Parathyroid adenoma (tissue), 2 donors: ENCODE measurements around the gene TEX261.

Source experiments
- H2AFZ ChIP-seq: fragments of 300-600 bp; sonication (generic); one replicate; pipeline ENCODE4 v1.7.0; 2017; ENCODE audit warnings: antibody characterized with exemption, mild to moderate bottlenecking
- H3K27ac ChIP-seq: fragments of 300-600 bp; sonication (generic); one replicate; pipeline ENCODE4 v1.7.0; 2017
- H3K27me3 ChIP-seq: fragments of 300-600 bp; sonication (generic); one replicate; pipeline ENCODE4 v1.7.0; 2017; ENCODE audit warnings: low read length; ENCODE audit not compliant: control insufficient read depth, insufficient read depth
- H3K36me3 ChIP-seq: fragments of 300-600 bp; sonication (generic); one replicate; pipeline ENCODE4 v1.7.0; 2017; ENCODE audit warnings: low read length; ENCODE audit not compliant: control insufficient read depth, insufficient read depth
- H3K4me1 ChIP-seq: fragments of 300-600 bp; sonication (generic); one replicate; pipeline ENCODE4 v1.7.0; 2017; ENCODE audit warnings: control low read depth
- H3K4me2 ChIP-seq: fragments of 300-600 bp; sonication (generic); one replicate; pipeline ENCODE4 v1.7.0; 2017; ENCODE audit warnings: low read length
- H3K4me3 ChIP-seq: fragments of 300-600 bp; sonication (generic); one replicate; pipeline ENCODE4 v1.7.0; 2017; ENCODE audit warnings: low read depth, low read length
- H3K79me2 ChIP-seq: fragments of 300-600 bp; sonication (generic); one replicate; pipeline ENCODE4 v1.7.0; 2017; ENCODE audit warnings: control low read depth
- H3K9ac ChIP-seq: fragments of 300-600 bp; sonication (generic); one replicate; pipeline ENCODE4 v1.7.0; 2017; ENCODE audit warnings: mild to moderate bottlenecking
- H3K9me3 ChIP-seq: fragments of 300-600 bp; sonication (generic); one replicate; pipeline ENCODE4 v1.7.0; 2017; ENCODE audit warnings: low read length; ENCODE audit not compliant: control insufficient read depth
- CTCF ChIP-seq: fragments of 300-600 bp; sonication (generic); IDR thresholded peaks from one replicate; pipeline ENCODE4 v1.7.0; 2017; ENCODE audit warnings: antibody characterized with exemption, mild to moderate bottlenecking
- donor health status: primary hyperparathyroidism.

The TEX261 gene

GRCh38 chr2:70986499-70987189, 8.0 kb downstream of the TEX261 start:
- TF ChIP-seq CTCF = no peak
- Histone ChIP-seq H3K9ac (no peak overlapping the region), H3K9me3 (no peaks in the 10 kb centered on the region), H3K27me3 (no peaks in the 10 kb centered on the region), H2AFZ (no peak overlapping the region), H3K4me3 (no peak overlapping the region), H3K79me2 (no peaks in the 10 kb centered on the region), H3K4me2 (no peak overlapping the region), H3K27ac (no peak overlapping the region), H3K36me3 (no peaks in the 10 kb centered on the region), H3K4me1 (no peaks in the 10 kb centered on the region)

GRCh38 chr2:70985956-70986355, 8.7 kb downstream of the TEX261 start:
- no peaks in the 10 kb centered on the region for H3K79me2 ChIP-seq
- no peak overlapping the region for H2AFZ ChIP-seq
- no peak overlapping the region for H3K9ac ChIP-seq
- H3K4me1 ChIP-seq = no peaks in the 10 kb centered on the region
- no peak overlapping the region for H3K4me2 ChIP-seq
- H3K27me3 ChIP-seq = no peaks in the 10 kb centered on the region
- no peak for TF ChIP-seq CTCF
- H3K36me3 ChIP-seq = no peaks in the 10 kb centered on the region
- H3K27ac ChIP-seq = no peak overlapping the region
- no peaks in the 10 kb centered on the region for H3K9me3 ChIP-seq
- H3K4me3 ChIP-seq = no peak overlapping the region

GRCh38 chr2:70985283-70985688, 9.4 kb downstream of the TEX261 start:
- Histone ChIP-seq H3K9ac (no peak overlapping the region), H3K4me3 (no peak overlapping the region), H3K9me3 (no peaks in the 10 kb centered on the region), H3K4me2 (no peak overlapping the region), H3K4me1 (no peaks in the 10 kb centered on the region), H3K27me3 (no peaks in the 10 kb centered on the region), H3K79me2 (no peaks in the 10 kb centered on the region), H3K36me3 (no peaks in the 10 kb centered on the region), H2AFZ (no peak overlapping the region), H3K27ac (no peak overlapping the region)
- no peak for TF ChIP-seq CTCF

- H3K4me1 ChIP-seq = no peaks in the 10 kb centered on the region
- H3K27me3 ChIP-seq = no peaks in the 10 kb centered on the region
- TF ChIP-seq CTCF = peak; percentile 48
- no peaks in the 10 kb centered on the region for H3K79me2 ChIP-seq
- no peak overlapping the region for H2AFZ ChIP-seq
- no peak overlapping the region for H3K4me2 ChIP-seq
- no peaks in the 10 kb centered on the region for H3K36me3 ChIP-seq
- H3K27ac ChIP-seq = no peak overlapping the region
- no peaks in the 10 kb centered on the region for H3K9me3 ChIP-seq
- no peak overlapping the region for H3K4me3 ChIP-seq
- H3K9ac ChIP-seq = no peak overlapping the region
Measured at GRCh38 chr2:70984576-70985282, 9.9 kb downstream of the TEX261 start.

GRCh38 chr2:70984228-70984575, 10.5 kb downstream of the TEX261 start:
- no peaks in the 10 kb centered on the region for H3K9me3 ChIP-seq
- H3K27me3 ChIP-seq = no peaks in the 10 kb centered on the region
- no peak overlapping the region for H3K4me2 ChIP-seq
- no peaks in the 10 kb centered on the region for H3K36me3 ChIP-seq
- no peak overlapping the region for H3K27ac ChIP-seq
- TF ChIP-seq CTCF = no peak
- no peaks in the 10 kb centered on the region for H3K79me2 ChIP-seq
- no peak overlapping the region for H2AFZ ChIP-seq
- no peaks in the 10 kb centered on the region for H3K4me1 ChIP-seq
- no peak overlapping the region for H3K4me3 ChIP-seq
- no peak overlapping the region for H3K9ac ChIP-seq
